ENCODE data around the gene F12.
"Not testable (repeated sequence)": the region's sequence is repeated elsewhere in the genome, so short reads cannot be mapped to it uniquely, and the experiment has no call there.

F12 gene

DNA sequence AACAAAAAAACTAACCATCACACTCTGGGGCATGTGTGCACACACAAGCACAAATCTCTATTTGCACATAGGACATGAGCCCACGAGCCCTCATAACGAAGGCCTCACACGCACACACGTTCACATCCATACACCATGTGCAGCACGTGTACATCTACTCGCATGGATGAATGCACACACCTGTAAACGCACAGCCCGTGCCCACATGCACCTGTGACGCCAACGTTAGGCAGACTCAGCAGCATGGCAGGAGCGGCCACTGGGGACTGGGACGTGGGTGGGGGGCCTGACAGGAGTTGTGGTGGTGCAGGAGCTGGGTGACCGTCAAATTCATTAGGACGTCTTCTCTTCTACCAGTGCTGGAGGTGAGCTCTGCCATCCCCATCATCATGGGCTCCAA lies 22.0 kb downstream of the F12 start:
- DNase-seq (ENCODE audit: low read depth), result no peak

DNA sequence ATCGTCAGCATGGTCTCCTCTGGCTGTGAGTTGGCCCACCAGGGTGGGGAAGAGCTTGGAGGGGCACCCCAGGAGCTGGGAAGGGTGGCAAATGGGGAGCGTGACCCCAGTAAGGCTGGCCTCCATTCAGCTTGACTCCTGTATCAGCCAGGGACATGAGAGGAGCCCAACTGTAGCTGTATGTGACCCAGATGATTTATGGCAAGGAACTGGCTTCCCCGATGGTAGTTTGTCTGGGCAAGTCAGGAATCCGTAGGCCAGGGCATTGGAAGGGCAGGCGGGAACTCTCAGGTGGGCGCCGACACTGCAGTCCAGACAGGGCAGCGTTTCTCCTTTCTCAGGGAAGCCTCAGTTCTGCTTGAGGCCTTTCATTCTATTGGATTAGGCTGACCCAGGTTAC lies 22.8 kb downstream of the F12 start:
- no peak for DNase-seq (ENCODE audit: low read depth)

DNA sequence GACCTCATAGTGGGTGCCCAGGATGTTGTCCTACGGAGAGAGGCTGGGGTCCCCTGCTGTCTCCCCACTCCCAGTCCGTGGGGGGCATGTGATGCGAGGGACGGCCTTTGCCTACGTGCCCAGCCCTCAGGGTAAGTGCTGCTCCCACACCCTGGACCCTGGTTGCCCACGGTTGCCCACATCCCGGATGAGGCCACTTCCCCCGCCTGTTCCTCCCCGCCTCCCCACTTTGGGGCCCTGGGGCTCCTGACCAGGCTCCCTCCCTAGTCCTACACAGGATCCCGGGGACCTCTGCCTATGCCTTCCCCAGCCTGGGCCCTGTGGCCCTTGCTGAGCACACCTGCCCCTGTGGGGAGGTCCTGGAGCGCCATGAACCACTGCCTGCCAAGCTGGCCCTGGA lies 23.6 kb downstream of the F12 start:
- DNase-seq (ENCODE audit: low read depth), result no peak

DNA sequence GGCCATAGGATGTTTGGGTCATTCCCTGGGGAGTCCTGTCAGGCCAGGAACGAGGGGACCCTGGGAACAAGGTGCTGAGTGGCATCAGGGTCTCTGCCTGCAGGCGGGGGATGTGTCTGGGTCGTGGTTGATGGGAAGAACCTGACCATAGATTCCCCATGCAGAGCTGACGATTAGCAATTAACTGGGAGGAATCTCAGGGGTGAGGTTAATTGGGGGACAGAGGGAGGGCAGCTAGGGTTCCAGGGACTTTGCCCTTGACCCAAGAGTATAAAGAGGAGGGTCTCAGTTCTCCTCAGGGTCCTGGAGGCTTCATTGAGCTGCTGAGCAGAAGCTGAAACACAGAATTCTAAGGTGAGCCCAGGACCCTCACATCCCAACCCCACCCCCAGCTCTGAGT lies 25.2 kb downstream of the F12 start, which contains the start of gene SLC34A1:
TSS of gene SLC34A1 (plus strand) at position 301 of the 400 bp plus-strand sequence. CDS start 1,308 bp downstream, outside the sequence.
- no peak for DNase-seq (ENCODE audit: low read depth)

DNA sequence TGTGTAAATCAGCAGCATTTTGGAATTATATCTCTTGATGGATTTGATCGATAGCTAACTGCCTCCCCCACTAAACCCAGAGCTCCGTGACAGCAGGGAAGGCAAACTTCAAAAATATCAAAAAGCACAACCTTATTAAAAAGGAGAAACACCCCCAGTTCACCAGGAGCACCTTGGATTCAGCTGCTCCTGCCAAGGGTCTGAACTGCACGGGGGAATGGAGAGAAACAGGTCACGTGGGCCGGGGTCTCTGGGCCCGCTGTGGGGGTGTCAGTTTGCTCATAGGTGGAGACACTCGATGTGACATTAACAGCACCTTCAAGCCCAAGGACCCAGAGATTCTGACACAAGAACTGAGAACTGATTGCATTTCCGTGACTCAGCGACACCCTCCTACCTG lies 26.2 kb downstream of the F12 start:
- DNase-seq (ENCODE audit: low read depth), result no peak

DNA sequence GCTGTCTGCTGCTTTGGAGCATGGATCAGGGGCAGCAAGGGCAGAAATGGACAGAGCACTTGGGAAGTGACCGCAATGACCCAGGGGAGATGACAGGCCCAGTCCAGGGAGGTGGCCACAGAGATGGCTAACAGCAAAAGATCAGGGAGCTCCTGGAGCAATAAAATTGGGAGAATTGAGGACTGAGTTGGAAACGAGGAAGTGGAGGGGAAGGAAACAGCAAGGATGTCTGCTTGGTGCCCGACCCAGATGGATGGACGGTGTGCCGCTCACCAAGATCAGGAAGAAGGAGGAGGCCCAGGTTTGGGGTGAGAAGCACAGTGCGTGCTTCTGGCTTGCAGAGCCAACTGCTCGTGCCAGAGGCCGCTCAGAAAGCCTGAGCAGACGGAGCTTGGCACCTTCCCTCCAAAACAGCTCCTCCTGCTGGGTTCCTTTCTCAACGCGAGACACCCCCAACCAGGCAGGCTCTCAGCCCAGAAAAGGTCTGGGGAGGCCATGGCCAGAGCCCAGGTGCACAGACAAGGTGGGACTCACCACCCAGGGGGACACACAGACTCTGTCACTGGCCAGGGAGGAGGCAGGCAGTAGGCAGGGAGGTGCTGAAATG lies 26.8 kb downstream of the F12 start:
- DNase-seq (ENCODE audit: low read depth), result no peak

DNA sequence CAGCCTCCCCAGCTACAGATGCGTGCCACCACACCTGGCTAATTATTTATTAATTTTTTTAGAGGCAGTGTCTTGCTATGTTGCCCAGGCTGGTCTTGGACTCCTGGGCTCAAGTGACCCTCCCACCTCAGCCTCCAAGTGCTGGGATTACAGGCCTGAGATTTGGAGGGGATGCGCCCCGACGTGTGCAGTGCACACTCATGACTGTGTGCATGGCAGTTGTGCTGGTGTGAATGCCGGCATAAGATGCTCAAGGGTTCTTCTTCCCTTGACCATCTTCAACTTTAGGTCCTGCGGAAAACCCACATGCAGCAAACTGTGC lies 28.6 kb downstream of the F12 start:
- no peak for DNase-seq (ENCODE audit: low read depth)

DNA sequence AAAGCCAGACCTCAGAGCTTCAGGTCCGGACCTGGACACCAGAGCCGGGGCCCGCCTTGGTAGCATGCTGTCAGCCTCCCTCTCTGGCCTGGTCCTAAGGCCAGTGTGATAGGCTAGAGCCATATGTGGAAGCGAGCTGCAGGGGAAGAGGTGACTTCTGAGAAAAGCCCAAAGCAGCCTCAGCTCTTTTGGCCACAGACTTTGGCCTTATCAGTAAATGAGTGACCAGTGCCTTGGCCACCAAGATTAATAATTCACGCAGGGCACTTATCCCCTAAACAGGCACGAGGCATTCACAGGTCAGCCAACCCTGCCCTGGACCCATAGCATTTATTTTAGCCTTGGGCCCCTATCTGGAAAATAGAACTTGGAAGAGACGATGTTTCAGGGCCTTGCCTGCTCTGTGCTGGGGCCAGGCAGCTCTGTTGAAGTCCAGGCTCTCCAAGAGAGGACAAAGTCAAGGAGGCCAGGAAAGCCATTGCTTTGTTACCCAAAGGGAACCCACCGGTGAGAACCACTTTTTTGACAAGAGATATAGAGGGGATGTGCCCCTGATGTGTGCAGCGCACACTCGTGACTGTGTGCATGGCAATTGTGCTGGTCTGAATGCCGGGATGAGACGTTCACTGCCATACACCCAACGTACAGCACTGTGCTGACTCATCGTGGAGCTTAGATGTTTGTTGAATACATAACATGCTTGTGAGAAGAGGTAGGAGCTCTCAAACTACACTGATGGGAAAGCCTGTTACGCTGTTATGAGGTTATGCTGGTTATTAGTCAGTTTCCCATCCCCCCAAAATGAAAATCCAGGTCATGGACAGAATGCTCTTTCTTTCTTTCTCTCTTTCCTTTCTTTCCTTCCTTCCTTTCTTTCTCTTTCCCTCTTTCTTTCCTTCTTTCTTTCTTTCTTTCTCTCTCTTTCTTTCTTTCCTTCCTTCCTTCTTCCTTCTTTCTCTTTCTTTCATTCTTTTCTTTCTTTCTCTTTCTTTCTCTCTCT lies 30.2 kb downstream of the F12 start:
- DNase-seq (ENCODE audit: low read depth), result no peak

DNA sequence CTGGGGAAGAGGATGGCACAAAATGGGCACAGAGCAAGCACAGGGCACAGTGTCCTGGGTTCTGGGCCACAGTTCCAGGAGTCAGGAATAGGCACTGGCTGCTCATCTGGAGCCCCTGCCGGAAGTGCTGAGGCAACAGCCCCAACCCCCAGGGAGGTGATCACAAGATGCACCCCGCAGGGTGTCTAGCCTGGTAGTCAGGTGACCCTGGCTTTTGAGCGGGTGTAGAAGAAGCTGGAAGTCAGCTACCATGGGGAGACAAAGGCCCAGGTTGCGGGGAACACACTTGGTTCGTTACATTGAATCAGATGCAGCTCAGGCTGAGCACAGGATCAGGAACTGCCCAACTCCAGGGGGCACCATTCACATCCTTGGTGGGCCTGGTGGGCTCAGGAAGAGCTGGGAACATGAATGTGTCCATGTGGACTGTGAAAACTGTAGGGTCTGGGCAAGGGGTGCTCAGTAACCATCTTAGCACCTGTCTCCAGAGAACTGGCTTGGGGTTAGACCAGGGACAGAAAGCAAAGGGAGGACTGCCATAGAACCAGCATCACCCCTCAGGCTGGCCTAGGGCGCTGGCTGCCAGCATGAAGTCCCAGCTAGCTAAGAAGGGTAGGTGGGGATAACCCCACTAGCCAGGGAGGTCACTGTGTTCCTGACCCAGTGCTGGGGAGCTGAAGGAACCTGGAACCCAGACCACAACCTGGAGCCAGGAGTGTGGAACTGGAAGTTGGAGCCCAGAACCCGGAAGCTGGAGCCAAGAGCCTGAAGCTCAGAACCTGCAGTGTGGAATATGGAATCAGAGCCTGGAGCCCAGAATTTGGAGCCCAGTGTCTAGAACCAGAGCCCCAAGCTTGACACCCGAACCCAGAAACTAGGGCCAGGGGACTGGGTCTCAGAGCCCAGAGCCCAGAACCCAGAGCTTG lies 31.2 kb downstream of the F12 start:
- DNase-seq (ENCODE audit: low read depth), result no peak

DNA sequence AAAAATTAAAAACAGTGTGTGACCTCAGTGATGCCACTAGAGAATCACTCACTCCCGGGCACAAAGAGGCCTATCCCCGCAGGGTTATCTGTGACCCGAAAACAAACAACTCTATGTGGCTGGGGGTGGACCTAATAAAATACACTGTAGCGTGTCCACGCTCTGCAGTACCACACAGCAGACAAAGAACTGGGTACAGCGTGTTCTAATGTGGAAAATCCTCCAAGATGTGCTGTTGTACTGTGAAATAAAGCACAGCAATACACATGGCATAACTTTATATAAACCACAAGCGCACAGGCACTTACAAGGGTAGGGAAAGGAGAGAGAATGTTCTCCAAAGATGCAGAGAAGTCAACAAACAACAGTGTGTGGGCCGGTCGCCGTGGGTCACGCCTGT lies 33.3 kb downstream of the F12 start:
- DNase-seq (ENCODE audit: low read depth), result no peak

DNA sequence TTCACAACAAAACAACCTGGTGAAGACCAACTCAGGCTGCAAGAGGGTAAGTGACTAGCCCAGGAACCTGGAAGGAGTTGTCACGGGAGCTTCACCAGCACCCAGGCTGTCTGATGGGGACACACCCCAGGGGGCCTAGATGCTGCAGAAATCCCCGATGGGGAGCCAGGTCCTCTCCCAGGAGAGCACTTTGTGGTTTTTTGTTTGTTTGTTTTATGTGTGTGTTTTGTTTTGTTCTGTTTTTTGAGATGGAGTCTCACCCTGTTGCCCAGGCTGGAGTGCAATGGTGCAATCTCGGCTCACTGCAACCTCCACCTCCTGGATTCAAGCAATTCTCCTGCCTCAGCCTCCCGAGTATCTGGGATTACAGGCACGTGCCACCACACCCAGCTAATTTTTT lies 33.8 kb downstream of the F12 start:
- DNase-seq (ENCODE audit: low read depth), result not testable (repeated sequence)

DNA sequence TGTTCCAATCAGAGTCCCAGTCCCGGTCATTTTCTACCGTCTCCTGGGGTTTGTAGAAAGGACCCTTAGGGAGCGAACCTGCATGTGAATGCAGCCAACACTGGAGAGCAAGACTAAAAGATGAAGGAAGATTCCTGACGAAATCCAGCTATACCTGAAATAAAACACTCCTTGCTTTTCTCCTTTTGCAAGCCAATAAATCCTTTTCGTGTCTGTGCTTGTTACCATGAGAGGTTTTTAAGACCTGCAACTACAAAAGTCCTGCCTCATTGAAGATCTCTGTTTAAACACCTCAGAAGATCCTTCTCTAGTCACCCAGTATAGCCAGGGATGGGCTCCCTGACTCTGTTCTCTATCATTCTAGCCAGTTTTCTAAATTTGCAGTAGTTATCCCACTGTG lies 35.2 kb downstream of the F12 start:
- DNase-seq (ENCODE audit: low read depth), result no peak

DNA sequence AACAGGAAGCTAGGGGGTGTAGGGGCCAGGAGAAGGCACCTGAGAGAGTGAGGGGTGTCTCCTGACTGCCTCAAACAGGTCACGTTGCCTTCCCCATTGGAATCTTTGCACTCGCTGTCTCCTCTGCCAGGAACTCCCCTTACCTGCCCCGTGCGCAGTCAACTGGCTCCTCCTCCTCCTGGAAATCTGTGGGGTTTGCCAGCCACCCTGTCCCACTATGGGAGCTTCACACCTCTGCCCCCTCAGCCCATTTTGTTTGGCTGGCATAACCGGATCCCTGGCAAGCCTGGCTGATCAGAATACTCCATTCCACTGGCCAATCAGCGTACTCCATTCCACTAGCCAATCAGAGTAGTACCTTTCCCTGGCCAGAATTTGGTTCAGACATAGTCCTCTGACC lies 35.6 kb downstream of the F12 start:
- DNase-seq (ENCODE audit: low read depth), result no peak

DNA sequence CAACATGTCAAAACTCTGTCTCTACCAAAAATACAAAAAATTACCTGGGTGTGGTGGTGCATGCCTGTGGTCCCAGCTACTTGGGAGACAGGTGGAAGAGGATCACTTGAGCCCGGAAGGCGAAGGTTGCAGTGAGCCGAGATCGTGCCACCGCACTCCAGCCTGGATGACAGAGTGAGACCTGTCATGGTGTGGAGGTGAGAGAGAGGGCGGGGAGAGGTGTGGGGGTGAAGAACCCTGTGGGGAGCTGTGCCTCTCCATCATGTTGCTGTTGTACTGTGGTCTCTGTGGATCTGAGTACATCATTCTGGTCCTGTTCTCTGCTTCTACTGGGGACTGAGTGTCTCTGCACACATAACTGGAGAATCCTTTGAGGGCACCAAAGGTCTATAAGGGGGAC lies 36.5 kb downstream of the F12 start:
- no peak for DNase-seq (ENCODE audit: low read depth)

DNA sequence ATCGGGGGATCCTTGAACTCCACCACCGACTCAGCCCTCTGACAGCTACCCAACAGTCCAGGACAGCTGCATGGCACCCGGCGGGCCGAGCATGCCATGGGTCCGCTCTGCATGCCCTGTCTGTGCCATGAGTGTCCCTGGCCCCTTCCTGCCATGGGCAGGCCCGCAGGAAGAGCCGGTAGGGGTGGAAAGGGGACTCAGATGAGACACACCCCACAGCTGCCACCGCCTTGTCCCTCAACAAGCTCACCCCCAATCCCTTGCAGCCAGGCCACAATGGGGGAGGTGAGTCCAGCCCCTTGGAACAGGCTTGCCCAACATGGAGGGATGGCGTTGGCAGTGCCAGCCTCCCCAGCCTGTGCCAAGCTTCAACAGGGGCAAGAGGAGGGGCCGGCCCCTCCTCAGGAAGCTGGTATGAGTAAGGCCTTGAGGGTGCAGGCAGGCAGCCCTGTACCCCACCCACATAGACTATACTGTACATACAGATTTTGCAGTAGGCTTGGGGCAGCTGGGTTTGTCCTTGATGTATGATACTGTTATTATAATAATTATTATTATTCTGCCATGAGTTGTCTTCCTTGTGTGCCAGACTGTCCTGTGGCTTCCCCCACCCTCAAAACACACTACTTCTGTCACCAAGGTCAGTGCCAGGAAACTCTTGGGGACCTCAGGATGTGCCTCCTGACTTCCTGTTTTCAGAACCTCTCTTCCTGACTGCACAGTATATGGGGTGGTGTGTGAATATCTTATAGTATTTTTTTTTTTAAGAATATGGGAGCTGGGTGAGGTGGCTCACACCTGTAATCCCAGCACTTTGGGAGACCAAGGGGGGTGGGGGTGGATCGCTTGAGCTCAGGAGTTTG lies 37.1 kb downstream of the F12 start:
- DNase-seq (ENCODE audit: low read depth), result no peak

DNA sequence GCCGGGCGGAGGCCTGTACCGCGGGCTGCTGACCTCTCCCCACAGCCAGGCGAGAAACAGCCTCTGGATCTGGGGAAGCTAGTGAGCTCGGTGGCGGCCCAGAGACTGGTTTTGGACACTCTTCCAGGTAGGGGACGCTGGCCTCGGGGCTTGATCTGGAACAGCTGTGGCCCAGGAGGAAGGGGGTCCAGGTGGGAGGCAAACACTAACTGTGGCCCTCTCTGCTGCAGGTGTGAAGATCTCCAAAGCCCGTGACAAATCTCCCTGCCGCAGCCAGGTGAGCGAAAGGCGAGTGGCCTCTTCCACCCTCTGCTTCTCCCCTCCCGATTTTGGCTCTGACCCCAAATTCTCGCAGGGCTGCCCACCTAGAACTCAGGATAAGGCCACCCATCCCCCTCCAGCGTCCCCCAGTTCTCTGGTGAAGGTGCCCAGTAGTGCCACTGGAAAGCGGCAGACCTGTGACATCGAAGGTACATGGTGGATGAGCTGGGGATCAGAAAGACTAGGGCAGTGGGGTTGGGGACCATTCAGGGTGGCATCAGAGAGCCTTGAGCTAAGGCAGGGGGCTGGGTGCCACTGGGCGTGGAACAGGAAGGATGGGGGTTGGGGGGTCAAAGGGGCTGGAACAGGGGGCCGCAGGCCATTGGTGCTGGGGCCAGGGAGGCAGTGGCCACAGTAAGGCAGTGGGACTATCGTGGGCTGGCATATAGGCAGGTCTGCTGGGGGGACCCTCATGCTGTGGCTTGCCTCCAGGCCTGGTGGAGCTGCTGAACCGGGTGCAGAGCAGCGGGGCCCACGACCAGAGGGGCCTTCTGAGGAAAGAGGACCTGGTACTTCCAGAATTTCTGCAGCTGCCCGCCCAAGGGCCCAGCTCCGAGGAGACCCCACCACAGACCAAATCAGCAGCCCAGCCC lies 38.0 kb downstream of the F12 start:
- DNase-seq (ENCODE audit: low read depth), result no peak

DNA sequence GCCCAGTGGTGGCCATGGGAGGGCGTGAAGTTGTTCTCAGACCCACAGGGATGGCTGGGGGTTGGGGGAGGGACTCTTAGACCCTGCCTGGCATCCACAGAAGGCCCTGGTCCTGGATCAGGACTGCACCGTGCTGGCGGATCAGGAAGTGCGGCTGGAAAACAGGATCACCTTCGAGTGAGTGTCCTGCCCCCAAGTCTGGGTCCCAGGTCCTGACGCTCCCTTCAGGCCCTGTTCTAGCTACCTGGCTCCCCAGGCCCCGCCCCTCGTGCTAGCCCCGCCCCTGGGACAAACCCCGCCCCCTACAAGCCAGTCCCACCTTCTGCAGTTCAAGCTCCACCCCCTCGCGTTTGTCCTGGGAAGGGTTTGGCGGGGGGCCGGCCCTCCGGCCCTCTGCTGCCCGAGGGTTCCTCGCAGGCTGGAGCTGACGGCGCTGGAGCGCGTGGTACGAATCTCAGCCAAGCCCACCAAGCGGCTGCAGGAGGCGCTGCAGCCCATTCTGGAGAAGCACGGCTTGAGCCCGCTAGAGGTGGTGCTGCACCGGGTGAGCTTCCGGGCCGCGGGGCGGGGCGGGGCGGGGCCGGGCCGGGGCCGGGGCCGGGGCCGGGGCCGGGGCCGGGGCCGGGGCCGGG lies 38.8 kb downstream of the F12 start:
- no peak for DNase-seq (ENCODE audit: low read depth)

DNA sequence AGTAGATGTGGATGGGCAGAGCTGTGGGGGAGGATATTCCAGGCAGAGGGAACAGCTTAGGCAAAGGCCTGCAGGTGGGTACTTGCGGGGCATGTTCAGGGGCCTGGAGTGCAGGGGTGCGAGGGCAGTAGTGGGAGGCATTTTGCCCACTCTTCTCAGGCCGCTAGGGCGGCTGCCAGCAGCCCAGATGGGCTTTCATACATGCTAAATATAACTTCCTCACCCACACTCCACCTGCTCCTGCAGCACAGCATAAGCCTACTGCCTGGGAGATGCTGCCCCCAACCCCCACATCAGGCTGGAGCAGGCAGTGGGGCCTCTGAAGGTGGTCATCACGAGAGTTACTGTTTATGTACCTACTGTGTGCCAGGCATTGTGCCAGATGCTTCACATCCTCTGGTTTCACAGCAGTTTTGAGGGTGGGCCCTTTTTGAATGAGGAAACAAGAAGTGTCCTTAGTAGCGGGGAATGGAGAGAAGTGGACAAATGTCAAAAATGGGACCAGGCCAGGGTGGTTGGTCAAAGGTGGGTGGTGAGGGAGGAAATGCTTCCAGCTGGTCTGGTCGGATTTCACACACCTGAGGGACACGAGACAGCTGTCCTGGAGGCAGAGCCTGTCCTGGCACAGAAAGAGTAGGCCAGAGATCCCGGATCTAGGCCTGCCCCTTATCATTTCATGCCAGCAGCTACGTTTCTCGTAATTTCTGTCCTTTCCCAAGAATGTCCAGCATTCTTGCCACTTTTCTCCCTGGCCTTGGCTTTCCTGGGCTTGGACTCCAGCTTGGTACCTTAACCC lies 39.5 kb downstream of the F12 start:
- DNase-seq (ENCODE audit: low read depth), result no peak

Data from stimulated activated CD4-positive, alpha-beta T cell treated with anti-CD3 and anti-CD28 coated beads, Interleukin-2, amount 100 ng/mL, for 4 hours (primary cell).